Right forelimb (tissue), 1 donor: ENCODE results near the gene CASP2.
"Not testable (repeated sequence)": the region's sequence is repeated elsewhere in the genome, so short reads cannot be mapped to it uniquely, and the experiment has no call there.

Source experiments
- DNase-seq: peaks from one replicate; pipeline ENCODE4 v3.0.0-alpha.2; 2018

CASP2 gene

DNA sequence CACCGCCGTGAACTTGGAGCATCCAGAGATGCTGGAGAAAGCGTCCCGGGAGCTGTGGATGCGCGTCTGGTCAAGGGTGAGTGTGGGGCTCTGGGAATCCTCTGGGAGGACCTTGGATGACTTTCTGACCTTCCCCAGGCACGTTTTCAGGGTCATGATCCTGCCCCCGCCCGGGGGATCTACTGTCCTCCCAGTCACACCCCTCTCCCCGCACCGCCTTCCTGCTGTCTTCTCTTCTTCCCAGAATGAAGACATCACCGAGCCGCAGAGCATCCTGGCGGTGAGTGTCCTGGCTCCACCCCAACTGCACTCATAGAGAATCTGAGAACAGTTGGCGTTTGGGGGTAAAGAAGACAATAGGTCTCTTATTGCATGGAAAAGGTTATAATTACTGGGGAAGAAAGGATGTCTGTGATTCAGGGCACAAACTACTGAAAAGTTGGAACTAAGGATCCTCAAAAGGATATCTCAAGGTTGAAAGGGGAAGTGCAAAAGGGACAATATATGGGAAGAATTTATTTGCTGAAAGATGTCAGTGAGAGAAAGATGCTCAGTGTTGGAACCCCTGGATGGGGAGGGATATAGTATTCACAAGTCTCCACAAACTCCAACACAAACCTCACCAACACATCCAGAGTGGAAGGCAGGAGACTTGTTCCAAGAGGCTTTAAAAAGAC is 23.0 kb upstream of the CASP2 start:
- DNase-seq = no peak

DNA sequence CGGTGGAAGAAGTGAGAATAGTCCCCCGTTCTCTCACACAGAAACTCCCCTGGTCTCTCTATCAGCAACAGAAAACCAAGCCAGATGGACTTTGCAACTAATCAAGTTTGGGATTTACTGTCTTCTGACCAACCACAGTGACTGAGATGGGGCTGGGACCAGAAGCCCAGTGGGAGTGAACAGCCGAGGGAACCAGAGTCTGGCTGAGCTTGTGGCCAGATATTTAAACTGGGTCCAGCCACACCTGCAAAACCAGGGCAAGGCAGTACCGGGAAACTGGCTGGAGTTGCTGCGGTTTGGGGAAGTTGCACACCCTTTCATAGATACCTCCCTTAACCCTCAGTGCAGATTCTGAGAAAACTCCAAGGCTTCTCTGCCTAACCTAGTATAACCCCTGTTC is 18.9 kb upstream of the CASP2 start:
- DNase-seq = no peak

DNA sequence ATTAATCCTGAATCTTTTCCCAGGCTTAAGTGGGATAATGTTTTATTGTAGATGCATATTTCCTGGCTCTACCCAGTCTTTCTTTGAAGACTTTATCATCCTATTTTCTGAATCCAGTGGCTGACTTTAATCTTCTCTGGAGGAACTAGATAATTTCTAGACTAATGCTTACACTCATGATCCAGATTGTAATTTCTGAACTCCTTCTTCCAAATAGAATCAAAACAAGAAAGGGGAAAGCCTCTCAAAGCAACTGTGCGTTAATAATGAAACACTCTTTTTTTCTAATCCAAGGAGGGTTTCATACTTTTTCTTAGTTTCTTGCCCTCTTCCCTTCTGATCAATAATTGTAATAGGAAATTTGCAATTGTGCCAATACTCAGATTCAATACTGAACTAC is 16.9 kb upstream of the CASP2 start:
- DNase-seq = no peak

DNA sequence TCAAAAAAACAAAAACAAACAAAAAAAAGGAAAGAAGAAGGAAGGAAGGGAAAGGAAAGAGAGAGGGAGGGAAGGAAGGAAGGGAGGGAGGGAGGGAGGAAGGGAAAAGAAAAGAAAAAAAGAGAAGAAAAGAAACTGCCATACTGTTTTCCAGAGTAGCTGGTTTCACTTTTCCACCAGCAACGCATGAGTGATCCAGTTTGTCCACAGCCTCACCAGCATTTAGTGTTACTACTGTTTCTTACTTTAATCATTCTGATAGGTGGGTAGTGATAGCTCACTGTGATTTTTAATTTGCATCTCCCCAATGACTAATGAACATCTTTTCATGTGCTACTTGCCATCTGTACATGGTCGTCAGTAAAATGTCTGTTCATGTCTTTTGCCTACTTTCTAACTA is 15.3 kb upstream of the CASP2 start:
- DNase-seq = no peak

DNA sequence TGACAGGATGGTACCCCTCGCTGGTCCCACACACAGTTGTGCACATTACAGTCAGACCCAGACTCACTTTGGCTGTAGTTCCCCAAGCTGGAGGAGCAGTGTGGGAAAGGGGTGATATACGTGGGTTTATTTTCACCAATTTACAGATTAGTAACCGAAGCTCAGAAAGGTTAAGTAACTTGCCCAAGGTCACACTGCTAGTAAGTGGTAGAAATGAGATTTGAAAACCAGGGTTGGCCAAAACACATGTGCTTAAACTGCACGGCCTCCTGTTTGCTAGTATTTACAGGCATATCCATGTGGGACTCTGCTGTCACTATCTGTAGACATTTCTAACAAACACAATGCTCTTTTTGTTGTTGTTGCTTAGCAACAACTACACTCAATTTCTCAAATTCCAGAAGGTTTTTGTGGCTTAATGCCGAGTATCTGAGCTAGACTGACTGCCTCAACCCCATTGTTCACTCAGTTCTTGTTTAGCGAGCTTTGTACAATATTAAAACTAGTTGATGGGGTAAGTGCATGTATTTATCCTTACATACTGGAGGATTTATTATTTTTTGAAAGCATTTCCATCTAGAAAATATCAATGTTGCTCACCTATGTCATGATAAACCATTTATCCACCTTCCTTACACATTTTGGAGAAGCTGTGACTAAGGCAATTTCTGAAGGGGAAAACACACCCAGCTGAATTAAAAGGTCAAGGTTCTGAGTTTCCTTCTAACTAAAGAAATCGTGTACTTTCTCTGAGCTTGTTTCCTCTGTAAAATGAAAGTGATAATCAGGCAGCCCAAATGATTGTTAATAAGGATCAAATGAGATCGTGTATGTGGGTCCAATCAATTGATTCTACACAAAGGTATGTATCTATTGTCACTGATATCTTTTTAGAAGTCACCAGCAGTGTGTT is 8.7 kb upstream of the CASP2 start:
- no peak for DNase-seq

DNA sequence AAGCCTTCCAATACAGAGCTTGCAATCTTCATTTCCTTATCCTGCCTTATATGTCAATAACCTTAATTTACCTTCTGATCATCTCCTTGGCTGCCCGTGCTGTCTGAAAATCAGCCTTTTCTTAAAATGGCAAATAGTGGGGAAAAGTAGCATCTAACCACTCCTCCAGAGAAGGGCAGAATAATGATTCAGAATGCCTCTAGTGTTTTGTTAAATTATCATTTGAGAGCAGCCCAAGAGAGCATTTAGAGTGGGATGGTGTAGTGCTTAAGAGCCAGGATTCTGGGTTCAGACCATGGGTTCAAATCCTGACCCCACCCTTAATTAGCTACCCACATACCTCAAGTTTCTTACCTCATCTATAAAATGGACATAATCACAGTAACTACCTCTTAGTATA is 8.0 kb upstream of the CASP2 start:
- no peak for DNase-seq

DNA sequence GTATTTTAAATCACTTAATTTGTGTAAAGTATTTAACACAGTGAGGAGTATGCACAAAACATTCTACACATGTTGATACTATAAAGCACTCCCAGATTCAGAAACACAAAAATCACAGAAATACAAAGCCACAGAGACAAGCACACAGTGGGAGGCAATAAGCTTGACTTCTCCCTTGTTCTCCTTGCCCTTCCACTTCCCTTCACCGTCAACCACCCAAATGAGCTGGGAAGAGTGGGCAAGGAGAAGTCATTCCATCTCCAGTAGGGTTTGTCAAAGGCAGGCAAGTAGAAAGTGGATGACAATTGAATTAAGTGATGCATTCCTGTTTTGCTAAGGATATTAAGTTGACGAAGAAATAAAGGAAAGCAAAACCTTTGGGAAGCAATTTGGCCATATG is 7.6 kb upstream of the CASP2 start:
- DNase-seq = no peak

DNA sequence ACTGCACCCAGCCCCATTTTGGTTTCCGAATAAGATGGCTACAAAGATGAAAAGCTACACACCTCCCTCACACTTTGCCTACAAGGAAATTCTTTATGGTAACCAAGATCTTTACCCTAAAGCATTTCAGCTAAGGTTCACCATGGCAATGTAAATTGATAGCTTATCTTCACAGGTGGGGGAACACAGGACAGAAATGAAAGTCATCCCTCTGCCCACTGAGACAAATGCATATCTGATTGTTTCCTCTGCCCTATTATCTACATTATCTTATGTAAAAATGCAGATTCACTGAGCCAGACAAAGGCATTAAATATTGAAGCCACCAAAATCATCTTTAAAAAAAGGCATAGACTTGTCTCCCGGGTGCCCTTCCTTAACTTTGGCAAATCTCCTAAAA is 6.6 kb upstream of the CASP2 start:
- no peak for DNase-seq

DNA sequence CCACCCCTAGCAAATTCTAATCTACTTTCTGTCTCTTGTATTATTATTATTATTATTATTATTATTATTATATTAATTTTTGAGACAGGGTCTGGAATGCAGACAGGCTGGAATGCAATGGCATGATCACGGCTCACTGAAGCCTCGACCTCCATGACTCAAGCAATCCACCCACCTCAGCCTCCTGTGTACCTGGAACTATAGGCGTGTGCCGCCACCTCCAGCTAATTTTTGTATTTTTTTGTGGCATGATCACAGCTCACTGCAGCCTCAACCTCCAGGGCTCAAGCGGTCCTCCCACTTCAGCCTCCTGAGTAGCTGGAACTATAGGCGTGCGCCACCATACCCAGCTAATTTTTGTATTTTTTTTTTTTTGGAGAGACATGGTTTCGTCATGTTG is 6.0 kb upstream of the CASP2 start:
- no peak for DNase-seq

DNA sequence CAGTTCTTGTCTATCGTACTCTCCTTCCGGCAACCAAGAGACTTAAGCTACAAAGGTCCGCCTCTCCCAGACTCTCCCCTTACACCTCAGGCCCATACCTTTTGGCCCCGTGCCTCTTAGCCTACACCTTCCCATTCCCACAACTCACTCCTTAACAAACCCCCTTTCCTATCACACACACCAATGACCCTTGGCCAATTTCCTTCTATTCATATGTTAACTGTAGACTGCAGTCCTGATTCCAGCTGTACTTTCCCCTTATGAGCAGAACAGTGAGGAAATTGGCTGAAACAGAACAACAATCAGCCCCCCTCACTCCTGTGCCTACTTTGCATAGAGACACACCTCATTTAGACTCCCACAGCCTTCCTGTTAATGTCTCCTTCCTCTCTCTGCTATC is 4.8 kb upstream of the CASP2 start:
- DNase-seq = no peak

DNA sequence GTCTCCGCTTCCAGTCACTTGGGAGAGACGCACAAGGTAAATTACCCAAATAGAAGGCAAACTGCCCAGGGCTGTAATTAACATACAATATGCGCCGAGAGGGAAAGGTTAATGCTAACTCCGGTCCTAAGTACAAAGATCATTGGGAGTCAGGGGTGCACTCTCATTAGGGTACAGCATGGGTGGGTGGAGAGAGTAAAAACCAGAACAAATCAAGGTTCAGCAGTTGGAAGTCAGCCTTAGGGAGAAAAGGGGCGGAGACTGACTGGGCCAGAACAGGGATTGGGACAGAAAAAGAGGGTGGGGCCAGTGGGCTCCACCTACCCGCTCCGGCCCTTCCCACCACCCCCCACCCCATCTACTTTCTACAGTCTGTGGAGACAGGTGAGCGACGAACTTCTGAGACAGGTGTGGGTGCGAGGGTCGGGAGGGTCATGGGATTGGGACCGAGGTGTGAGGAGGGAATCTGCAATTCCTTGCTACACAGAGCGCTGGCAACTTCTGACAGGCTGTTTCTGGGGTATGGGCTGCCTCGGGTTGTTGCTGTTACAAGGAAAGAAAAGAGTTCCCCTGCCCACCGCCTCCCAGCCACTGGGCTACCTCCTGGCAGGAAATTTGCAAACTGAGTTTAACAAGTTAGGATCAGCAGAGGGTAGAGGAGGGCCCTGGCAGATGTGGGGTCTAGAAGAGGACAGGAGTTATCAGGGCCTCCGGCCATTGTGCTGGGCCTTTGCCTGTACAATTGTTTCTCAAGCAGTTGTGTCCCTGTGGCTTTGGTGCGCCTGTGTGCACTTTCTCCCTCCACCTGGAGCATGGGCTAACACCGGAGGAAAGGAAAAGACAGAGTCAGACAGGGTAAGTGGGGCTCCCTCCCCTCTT is 3.3 kb upstream of the CASP2 start, which contains the start of gene TMEM139:
TMEM139 (plus strand) TSS at position 368 of the 879 bp plus-strand sequence. CDS start 1,000 bp downstream, outside the sequence.
- DNase-seq = no peak

DNA sequence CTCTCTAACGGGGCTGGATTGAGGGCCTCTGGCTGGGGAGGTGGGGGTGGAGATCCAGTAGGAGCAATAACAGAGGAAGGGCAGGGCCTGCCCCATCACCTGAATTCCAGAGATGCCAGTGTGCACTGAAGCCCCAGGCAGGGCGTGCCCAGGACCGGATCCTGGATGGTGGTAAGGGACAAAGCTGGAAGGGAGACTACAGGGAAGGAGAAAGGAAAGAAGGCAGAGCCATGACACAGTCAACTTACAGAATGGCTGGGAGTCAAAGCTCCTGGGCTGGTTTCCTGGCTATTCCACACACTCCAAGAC is 2.7 kb upstream of the CASP2 start:
- no peak for DNase-seq

DNA sequence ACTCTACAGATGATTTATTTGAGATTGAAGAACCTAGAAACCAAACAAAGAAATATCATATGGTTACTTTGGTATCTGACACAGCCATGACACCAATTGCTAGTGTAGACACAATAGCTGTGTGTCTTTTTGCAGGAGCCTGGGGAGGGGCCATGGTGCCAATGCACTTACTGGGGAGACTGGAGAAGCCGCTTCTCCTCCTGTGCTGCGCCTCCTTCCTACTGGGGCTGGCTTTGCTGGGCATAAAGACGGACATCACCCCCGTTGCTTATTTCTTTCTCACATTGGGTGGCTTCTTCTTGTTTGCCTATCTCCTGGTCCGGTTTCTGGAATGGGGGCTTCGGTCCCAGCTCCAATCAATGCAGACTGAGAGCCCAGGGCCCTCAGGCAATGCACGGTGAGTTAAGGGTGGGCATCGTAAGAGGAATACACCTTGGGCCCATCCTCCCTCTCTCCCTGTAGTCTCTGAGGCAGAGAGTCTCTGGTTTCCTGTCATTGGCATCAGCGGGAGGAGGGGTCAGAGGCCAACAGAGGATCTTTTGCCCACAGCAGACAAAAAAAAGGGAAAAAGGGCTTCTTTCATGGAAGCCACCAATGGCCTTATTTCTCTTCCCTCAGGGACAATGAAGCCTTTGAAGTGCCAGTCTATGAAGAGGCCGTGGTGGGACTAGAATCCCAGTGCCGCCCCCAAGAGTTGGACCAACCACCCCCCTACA is 2.2 kb upstream of the CASP2 start:
- DNase-seq = no peak

DNA sequence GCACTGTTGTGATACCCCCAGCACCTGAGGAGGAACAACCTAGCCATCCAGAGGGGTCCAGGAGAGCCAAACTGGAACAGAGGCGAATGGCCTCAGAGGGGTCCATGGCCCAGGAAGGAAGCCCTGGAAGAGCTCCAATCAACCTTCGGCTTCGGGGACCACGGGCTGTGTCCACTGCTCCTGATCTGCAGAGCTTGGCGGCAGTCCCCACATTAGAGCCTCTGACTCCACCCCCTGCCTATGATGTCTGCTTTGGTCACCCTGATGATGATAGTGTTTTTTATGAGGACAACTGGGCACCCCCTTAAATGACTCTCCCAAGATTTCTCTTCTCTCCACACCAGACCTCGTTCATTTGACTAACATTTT is 1.6 kb upstream of the CASP2 start:
- no peak for DNase-seq

DNA sequence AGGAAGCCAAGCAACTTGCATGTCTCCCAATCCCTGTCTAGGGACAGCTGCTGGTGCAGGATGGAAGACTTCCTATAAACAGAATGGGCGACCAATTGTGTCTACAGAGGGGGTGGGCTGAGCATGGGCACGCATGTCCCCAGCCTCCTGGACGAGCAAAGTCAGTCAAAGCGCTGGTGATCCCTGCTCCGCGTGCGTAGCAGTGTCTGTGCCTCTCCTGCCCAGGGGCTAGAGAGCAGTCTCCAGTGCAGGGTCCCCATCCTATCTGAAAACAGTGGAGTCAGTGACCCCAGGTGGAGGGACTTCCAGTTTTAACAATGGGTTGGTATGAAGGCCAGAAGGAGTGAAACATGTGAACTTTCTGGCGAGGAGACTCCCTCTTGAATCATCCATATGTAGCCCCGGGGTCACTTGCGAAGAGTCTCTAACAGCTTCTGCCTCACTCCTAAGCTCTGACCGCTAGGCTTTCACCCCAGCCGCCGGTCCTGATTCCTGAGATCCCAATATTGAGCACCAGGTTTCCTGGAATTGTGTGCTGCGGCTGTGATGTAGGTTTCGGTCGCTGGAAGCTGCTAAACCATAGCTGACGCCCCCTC is 714 bp upstream of the CASP2 start:
- DNase-seq = no peak

DNA sequence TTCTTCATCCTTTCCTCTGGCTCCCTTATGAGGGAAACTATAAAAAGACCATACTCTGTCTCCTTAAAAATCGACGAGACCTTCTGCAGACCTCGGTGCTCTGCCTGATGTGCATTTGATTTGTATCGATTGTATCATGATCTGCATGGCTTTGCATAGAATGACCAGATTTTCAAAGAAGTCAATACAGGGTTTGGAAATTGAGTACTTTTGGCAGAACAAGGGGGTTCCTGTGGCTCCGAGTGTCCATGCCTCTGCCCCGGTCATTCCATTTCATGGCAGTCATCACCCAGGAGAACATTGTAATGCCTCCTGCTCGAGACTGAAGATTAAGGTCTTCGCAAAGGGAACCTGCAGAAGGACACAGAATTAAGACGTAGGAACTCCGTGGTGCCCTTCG is 685 bp downstream of the CASP2 start:
- no peak for DNase-seq

DNA sequence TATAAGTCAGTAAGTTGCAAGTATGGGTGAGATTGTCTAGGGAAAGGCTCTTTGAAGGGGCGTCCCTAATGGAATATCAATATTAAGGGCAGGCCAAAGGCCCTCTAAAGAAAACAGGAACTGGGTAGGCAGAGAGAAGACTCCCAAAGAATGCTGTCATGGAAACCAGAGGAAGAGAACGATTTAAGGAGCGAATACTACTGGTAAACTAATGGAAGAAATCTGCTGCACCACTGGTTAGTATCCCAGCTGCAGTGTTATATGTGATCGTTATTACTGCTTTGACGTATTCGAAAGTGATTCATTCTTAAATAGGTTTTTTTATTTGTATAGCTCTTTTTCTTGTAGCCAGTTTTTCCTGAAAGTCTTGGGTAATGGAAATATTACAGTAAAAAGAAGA is 1.3 kb downstream of the CASP2 start:
- no peak for DNase-seq

DNA sequence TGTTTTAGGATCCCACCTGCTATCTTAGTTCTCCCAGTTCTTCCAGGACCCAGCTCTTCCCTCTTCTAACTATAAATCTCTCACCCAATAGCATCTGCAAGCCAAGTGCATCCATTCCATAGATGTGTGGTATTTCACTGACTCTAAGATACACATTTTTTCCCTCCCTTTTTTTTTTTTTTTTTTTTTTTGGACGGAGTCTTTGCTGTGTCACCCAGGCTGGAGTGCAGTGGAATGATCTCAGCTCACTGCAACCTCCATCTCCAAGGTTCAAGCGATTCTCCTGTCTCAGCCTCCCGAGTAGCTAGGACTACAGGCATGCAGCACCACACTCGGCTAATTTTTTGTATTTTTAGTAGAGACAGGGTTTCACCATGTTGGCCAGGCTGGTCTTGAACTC is 1.7 kb downstream of the CASP2 start:
- DNase-seq = not testable (repeated sequence)

DNA sequence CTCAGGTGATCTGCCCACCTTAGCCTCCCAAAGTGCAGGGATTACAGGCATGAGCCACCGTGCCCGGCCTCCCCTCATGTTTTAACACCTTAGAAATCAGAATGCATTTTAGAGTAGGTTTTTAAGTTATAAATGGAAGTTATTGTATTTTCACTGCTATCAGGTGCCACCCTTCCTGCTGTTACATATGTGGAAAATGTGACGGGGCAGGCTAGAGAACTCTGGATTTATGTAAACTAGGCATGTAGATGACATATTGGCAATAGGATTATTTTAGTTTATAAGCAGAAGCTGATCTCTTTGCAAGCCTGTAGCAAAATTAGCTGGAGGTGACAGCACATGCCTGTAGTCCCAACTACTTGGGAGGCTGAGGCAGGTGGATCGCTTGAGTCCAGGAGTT is 2.1 kb downstream of the CASP2 start:
- no peak for DNase-seq

DNA sequence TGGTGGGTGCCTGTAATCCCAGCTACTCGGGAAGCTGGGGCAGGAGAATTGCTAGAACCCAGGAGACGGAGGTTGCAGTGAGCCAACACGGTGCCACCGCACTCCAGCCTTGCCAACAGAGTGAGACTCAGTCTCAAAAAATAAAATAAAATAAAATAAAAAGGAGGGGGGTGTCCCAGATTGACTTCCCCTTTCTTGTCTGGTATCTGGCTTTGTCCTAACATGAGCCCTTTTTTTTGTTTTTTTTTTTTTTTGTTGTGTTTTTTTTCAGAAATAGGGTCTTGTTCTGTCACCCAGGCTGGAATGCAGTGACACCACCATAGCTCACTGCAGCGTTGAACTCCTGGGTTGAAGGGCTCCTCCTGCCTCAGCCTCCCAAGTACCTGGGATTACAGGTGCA is 4.7 kb downstream of the CASP2 start:
- no peak for DNase-seq

DNA sequence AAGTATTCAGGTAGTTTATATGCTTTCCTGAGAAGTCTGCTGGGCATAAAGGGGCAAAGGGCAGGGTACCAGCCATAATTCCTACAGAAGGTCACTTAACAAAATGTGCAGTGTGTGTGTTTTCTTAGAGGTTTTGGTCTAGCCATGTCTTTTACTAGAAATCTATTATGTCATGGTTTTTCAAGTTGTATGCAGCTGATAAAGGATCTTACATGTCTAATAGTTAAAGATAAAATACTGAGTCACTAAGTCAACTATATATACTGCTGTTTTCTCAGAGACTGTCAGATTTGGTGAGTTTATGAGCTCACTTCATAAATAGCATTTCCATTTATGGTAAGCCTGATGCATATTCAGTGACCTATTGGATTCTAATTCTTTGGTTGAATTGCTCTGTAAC is 7.7 kb downstream of the CASP2 start:
- no peak for DNase-seq

DNA sequence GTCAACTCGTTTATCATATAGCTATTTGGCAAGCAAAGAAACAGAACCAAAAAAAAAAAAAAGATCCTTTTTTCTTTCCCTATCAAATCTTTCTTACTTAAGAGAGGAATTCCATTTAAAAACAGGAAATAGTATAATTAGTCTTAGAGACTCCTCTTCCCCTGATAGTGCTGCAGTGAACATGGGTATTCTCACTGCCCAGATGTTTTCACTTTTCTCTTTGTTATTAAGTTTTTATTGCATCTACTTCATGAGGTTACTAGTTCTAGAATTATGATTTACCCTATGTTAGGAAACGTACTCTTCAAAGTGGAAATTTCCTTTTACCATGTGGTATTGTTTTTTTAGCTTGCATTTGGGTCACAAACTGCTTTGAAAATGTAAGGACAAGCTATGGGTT is 8.5 kb downstream of the CASP2 start:
- DNase-seq = no peak

DNA sequence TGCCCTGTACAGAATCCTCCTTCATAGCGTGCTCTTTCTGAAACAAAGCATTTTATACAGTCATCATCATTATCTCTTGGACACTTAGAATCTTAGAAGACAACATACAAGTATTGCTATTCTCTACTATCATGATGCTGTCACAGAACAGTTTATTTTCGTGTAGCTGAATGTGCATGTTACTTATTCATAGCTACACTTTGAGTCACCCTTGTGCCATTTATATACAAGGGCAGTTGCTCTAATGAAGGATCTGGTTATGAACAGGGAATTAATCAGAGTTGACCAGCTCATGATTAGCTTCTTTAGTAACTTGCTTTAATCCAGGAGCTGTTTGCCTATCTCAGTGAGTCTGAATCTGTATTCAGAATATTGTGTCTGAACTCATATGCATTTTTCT is 11.2 kb downstream of the CASP2 start:
- no peak for DNase-seq
